Stimulated activated CD8-positive, alpha-beta memory T cell treated with anti-CD3 and anti-CD28 coated beads, Interleukin-12 subunit alpha, Interleukin-12 subunit beta, amount 100 ng/mL, for 24 hours (primary cell): Measurements from ENCODE around the gene ATP9A.
"Not testable (repeated sequence)": the region's sequence is repeated elsewhere in the genome, so short reads cannot be mapped to it uniquely, and the experiment has no call there.

Source experiments
- DNase-seq: peaks from one replicate; pipeline ENCODE4 v3.0.0-alpha.2; 2020; ENCODE audit errors: extremely low read depth

ATP9A gene, protein sequence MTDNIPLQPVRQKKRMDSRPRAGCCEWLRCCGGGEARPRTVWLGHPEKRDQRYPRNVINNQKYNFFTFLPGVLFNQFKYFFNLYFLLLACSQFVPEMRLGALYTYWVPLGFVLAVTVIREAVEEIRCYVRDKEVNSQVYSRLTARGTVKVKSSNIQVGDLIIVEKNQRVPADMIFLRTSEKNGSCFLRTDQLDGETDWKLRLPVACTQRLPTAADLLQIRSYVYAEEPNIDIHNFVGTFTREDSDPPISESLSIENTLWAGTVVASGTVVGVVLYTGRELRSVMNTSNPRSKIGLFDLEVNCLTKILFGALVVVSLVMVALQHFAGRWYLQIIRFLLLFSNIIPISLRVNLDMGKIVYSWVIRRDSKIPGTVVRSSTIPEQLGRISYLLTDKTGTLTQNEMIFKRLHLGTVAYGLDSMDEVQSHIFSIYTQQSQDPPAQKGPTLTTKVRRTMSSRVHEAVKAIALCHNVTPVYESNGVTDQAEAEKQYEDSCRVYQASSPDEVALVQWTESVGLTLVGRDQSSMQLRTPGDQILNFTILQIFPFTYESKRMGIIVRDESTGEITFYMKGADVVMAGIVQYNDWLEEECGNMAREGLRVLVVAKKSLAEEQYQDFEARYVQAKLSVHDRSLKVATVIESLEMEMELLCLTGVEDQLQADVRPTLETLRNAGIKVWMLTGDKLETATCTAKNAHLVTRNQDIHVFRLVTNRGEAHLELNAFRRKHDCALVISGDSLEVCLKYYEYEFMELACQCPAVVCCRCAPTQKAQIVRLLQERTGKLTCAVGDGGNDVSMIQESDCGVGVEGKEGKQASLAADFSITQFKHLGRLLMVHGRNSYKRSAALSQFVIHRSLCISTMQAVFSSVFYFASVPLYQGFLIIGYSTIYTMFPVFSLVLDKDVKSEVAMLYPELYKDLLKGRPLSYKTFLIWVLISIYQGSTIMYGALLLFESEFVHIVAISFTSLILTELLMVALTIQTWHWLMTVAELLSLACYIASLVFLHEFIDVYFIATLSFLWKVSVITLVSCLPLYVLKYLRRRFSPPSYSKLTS

DNA sequence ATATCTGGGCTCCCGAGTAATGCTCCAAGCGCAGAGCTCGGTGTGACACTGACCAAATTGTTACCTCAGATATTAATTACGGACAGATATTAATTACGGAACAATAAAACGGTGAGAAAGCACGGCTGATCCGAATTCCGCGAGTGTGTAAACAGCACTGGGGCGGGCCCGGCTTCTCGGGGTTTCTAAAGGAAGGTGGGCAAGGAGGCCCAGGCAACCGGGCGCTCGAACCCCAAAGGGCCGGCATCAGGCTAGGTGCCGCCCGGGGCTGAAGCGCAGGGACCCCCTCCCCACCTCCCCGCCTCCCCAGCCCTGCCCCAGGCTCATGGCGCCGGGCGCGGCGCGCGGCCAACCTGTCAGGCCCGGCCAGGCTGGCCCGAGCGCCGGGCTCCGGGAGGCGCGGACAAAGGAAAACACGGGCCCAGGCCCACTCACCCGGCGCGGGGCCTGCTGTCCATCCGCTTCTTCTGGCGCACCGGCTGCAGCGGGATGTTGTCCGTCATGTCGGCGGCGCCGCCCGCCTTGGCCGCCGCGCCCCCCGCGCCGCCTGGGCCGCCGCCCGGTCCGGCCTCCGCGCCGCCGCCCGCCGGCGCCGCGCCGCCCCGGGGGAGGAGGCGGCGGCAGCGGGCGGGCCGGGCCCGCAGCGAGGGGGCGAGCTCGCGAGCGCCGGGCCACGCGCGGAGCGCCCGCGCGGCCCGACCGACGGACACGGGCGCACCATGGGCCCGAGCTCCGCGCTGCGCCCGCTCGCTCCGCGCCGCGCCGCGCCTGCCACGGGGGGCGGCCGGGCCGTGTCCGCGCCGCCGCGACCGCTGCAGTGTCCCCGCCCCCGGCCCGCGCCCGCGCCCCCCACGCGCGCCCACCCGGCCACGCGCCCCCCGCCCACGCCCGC lies at the start of gene ATP9A:
ATP9A (minus strand) TSS at position 524 of the 892 bp plus-strand sequence; CDS start at position 503, 21 bp downstream.
- DNase-seq: no peak

GRCh38 chr20:51816856-51817255 lies 48.7 kb upstream of the ATP9A start:
- not testable (repeated sequence) for DNase-seq

GRCh38 chr20:51815383-51816076 lies 47.3 kb upstream of the ATP9A start:
- no peak for DNase-seq

DNA sequence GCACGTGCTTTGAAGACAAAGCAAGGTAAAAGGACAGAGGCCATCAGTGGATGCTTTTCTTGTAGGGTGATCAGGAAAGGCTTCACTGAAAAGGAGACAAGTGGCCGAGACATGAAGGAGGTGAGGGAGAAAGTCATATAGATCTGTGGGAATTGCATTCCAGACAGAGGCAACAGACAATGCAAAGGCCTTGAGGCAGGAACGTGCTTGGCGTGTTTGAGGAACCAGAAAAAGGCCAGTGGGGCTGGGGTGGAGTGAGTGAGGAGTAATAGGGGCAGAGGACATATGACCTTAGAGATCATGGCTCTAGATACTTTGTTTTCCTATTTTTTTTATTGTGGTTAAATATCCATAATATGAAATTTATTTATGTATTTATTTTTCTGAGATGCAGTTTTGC lies 44.7 kb upstream of the ATP9A start:
- no peak for DNase-seq

DNA sequence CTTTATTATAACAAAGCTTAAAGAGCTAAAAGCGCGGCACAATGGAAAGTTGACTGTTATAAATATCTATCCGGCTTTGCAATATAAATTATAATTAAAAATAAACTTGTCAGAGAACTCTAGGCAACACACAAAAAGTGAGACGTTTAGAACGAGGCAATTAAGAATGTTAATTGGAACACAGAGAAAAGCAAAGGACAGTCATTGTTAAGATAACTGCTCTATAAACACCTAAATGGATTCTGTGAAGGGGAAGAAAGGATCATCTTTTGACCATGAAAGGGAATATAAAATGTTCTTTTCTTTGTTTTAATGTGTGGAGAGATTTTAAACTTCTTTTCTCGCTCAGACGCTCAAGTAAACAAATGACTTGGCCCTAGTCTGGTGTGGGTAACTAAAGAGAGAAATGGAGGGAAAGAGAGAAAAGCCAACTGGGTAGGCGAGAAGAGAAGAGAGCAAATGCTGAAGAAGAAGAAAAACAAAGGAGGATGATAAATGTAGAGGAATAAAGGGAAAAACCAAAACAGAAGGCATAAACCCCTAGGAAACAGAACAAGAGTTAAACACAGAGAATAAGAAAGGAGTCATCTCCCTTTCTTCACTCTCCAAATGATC lies 43.4 kb upstream of the ATP9A start:
- no peak for DNase-seq

GRCh38 chr20:51811042-51811355 lies 42.8 kb upstream of the ATP9A start:
- DNase-seq: no peak

DNA sequence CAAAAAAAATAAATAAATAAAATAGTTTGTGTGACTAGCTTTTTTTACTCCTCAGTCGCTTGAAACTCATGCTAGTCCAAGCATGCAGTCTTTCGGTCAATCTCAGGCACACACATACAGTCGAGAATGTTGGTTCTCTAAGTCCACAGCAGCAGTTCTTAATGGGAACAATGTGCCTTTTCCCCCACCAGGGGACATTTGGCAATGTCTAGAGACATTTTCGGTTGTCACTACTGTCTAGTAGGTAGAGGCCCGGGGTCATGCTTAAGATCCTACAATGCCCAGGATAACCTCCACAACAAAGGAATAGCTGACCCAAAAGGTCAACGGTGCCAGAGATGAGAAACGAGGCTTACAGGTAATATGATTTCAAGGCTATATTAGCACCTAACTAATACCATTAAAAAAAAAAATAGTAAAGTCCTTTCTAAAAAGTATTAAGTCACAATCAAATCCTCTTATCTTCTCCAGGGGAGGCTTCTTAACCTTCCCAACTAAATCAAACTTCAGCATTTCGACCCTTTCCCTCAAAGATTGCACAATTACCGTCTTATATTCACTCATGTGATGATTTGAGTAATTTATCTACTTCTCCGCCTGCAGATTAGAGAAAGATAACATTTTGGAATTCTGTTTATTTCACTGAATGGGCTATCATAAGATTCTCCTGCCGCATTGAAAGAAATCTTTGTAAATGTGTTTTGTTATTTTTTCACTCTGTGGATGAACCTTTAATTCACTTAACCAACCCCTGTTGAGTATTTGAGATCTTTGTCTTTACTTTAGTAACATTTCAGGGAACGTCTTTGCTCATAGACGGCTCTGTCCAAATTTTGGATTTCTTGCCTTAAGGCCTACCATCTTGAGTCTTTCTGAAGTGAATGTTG lies 42.2 kb upstream of the ATP9A start:
- no peak for DNase-seq

DNA sequence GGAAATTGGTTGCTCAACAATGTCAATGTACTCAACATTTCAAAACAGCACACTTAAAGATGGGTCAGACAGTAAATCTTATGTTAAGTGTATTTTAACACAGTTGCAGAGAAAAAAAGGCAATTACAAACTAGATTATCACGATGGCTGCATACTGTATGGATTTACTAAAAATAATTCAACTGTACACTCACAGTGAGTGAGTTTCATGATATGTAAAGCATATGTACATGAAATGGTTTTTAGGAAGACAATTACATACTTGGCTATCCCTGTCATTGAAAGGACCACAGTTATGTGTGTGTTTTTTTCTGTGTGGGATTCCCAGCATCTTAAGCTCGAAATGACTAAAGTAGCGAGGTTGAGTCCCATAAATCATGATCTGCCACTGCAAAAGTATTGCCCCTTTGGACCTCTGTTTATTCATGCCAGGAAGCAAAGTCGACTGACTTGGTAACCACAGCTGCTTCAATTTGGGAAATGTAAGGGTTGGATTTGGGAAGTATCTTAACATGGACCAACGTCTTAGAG lies 39.6 kb upstream of the ATP9A start:
- DNase-seq: no peak

GRCh38 chr20:51804754-51805153 lies 36.6 kb upstream of the ATP9A start:
- no peak for DNase-seq

- DNase-seq: no peak
Observed at GRCh38 chr20:51803148-51803854, 35.1 kb upstream of the ATP9A start.

GRCh38 chr20:51802170-51802751 lies 34.1 kb upstream of the ATP9A start, which contains the start of gene SALL4:
TSS of gene SALL4 (minus strand) at chr20:51802521. CDS start at chr20:51802408, 113 bp downstream.
- no peak for DNase-seq

- no peak for DNase-seq
Observed at GRCh38 chr20:51801823-51802123, 33.6 kb upstream of the ATP9A start.

GRCh38 chr20:51801122-51801822 lies 33.1 kb upstream of the ATP9A start:
- DNase-seq: no peak

- no peak for DNase-seq
Observed at GRCh38 chr20:51800872-51801121, 32.6 kb upstream of the ATP9A start.

DNA sequence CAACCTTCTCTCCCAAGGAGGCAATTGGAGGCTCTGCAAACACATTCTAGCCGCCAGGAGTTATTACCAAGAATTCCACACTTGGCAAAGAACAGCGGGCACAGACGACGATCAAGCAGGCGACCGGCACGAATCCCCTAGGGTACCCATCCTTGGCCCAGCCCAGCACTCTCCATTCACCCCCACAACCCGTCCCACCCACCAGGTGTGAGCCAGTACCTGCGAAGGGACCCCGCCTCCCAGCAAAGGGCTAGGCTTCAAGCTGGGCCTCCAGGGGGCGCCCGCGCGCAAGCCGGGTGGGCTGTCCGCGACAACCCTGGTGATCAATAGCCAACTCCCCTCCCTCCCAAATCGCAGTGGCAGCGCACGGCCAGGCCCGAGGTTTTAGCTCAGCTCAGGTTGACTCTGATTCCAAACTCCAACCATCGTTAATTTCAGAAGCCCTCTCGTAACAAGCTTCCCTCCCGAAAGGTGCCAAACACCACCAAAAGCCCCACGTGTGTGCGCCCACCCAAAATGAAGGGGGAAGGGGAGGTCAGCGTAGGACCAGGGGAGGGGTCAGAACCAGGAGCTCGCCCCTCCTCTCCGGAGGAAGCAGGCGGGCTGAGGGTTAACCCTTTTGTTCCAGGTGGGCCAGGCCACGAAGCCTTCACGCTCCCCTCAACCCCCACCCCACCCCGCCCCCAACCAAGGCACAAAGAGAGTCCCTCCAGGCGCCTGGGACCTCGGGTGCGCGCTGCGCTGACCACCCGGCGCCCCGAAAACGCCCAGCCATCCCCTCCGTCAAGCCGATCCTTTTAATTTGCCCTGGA lies 32.1 kb upstream of the ATP9A start:
- DNase-seq: peak; percentile 14

- no peak for DNase-seq
Observed at GRCh38 chr20:51799401-51799860, 31.2 kb upstream of the ATP9A start.
